ENCODE results near the gene RUSC2.
"Not testable (repeated sequence)": the region's sequence is repeated elsewhere in the genome, so short reads cannot be mapped to it uniquely, and the experiment has no call there.

RUSC2 gene

GRCh38 chr9:35523556-35523955, 33.6 kb downstream of the RUSC2 start:
- not testable (repeated sequence) for DNase-seq (ENCODE audit: low read depth in 2 of 2)

- DNase-seq (ENCODE audit: low read depth in 2 of 2): no peak
These were observed 36.3 kb downstream of the RUSC2 start for GRCh38 chr9:35526087-35526801.

GRCh38 chr9:35529161-35529823, 39.4 kb downstream of the RUSC2 start:
- no peak for DNase-seq (ENCODE audit: low read depth in 2 of 2)

- no peak for DNase-seq (ENCODE audit: low read depth in 2 of 2)
These were observed 43.5 kb downstream of the RUSC2 start for GRCh38 chr9:35533398-35533797.

DNA sequence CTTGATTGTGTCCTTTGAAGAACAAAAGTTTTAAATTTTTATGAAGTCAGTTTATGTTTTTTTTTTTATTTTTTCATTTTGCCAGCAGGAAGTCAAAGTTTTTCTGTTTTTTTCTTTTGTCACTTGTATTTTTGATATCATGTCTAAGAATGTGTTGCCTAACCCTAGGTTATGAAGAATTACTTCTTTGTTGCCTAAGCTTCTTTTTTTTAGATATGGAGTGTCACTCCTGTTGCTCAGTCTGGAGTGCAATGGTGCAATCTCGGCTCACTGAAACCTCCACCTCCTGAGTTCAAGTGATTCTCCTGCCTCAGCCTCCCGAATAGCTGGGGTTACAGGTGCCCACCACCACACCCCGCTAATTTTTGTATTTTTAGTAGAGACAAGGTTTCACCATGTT, 45.0 kb downstream of the RUSC2 start:
- not testable (repeated sequence) for DNase-seq (ENCODE audit: low read depth in 2 of 2)

GRCh38 chr9:35537913-35538312, 48.0 kb downstream of the RUSC2 start:
- no peak for DNase-seq (ENCODE audit: low read depth in 2 of 2)

- DNase-seq (ENCODE audit: low read depth in 2 of 2): no peak
These were observed 48.7 kb downstream of the RUSC2 start for GRCh38 chr9:35538361-35539234.
